Stimulated activated CD4-positive, alpha-beta T cell treated with anti-CD3 and anti-CD28 coated beads, TNF-alpha, amount 100 ng/mL, for 48 hours (primary cell): ENCODE results near the gene CIAO2B.

ENCODE experiments used
- DNase-seq, 3 donors: peaks; one replicate each; pipeline ENCODE4 v3.0.0-alpha.2; 2020; ENCODE audit warnings: low read depth in 3 of 3

Gene CIAO2B

GRCh38 chr16:66886321-66886720 is 47.9 kb downstream of the CIAO2B start:
- DNase-seq, result no peak

- no peak for DNase-seq
These were observed 48.7 kb downstream of the CIAO2B start for GRCh38 chr16:66885491-66885890.

GRCh38 chr16:66882702-66883101 is 51.5 kb downstream of the CIAO2B start:
- no peak for DNase-seq
